Hindlimb muscle (tissue), 1 donor: ENCODE measurements around the gene RAP1GDS1. TPM values are rescaled to one million over a fixed set of nuclear protein-coding genes. Genes with fewer than 3 reads are reported as not detected.

Experiments used
- DNase-seq: peaks from one replicate; pipeline ENCODE4 v3.0.0-alpha.2; 2013
- polyA plus RNA-seq: library from polyadenylated mRNA; unstranded; fragments of 120-200 nt; gene quantifications from one replicate; pipeline ENCODE4 v1.2.1, GENCODE V29; 2013; ENCODE audit not compliant: insufficient read length

The RAP1GDS1 gene
- polyA plus RNA-seq, 1 donor, result 24.0 TPM

GRCh38 chr4:98484031-98484430 lies 222.8 kb downstream of the RAP1GDS1 start:
- no peak for DNase-seq

- no peak for DNase-seq
These were observed 224.7 kb downstream of the RAP1GDS1 start for GRCh38 chr4:98485816-98486345.

DNA sequence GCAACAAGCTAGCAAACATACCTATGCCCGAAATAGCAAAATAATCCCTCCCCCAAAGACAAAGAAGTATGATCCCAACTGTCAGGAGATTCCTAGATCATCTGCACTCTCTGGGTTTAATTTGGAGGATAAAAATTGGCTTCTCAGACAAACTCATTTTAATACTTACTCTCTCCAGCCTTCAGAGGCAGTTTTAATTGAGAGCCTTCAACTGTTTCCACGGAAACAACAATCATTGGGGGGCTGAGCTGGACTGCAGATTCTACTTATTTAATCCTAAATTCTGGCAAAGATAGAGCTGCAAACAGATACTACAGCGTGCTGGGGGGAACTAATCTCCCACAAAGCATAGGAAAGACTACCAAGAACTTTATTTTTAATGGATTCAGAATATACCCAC lies 229.1 kb downstream of the RAP1GDS1 start:
- DNase-seq, result no peak

- no peak for DNase-seq
These were observed 230.8 kb downstream of the RAP1GDS1 start for GRCh38 chr4:98491899-98492559.

GRCh38 chr4:98493296-98493695 lies 232.1 kb downstream of the RAP1GDS1 start:
- DNase-seq, result no peak

Other genes starting within 250 kb of the RAP1GDS1 start
- not detected for gene STPG2, start 117.9 kb upstream of the RAP1GDS1 start, polyA plus RNA-seq